HL-60 (cell line): ENCODE results near the gene ANKS1A.

ENCODE experiments used
- GABPA ChIP-seq: IDR thresholded peaks from 2 replicates; pipeline ENCODE4 v1.6.1; 2012; ENCODE audit warnings: low read depth
- POLR2AphosphoS5 ChIP-seq: IDR thresholded peaks from 2 replicates; pipeline ENCODE4 v1.6.1; 2012; ENCODE audit warnings: low read depth
- TF ChIP-seq, protein P1 (sequence below): IDR thresholded peaks from one replicate; pipeline ENCODE4 v1.5.1; 2011; ENCODE audit warnings: low read length, control low read depth, inconsistent platforms; ENCODE audit not compliant: insufficient read depth
- TF ChIP-seq, protein P2 (sequence below): IDR thresholded peaks from 2 replicates; pipeline ENCODE4 v1.6.1; 2012; ENCODE audit warnings: low read depth; ENCODE audit not compliant: insufficient replicate concordance

DNA sequence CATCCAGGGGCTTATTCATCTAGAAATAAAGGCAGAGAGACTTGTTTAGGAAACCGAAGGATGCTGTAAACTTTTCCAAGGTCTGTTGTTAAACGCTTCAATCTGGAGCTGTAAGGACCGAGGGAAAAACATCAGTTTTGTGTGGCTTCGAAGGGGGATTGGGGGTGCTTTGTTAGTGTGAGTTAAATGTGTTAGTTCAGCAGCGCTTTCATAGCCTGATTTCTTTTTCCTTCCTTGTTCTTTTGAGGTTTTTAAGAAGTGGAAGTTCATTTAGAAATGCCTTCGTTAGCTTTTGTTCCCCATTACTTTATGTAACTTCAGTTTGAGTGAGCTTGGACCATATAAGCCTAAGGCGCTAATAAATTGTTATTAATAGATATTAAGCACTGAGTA lies 1.5 kb downstream of the ANKS1A start:
- TF ChIP-seq, protein P1, sequence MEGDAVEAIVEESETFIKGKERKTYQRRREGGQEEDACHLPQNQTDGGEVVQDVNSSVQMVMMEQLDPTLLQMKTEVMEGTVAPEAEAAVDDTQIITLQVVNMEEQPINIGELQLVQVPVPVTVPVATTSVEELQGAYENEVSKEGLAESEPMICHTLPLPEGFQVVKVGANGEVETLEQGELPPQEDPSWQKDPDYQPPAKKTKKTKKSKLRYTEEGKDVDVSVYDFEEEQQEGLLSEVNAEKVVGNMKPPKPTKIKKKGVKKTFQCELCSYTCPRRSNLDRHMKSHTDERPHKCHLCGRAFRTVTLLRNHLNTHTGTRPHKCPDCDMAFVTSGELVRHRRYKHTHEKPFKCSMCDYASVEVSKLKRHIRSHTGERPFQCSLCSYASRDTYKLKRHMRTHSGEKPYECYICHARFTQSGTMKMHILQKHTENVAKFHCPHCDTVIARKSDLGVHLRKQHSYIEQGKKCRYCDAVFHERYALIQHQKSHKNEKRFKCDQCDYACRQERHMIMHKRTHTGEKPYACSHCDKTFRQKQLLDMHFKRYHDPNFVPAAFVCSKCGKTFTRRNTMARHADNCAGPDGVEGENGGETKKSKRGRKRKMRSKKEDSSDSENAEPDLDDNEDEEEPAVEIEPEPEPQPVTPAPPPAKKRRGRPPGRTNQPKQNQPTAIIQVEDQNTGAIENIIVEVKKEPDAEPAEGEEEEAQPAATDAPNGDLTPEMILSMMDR: no peak
- TF ChIP-seq, protein P2, sequence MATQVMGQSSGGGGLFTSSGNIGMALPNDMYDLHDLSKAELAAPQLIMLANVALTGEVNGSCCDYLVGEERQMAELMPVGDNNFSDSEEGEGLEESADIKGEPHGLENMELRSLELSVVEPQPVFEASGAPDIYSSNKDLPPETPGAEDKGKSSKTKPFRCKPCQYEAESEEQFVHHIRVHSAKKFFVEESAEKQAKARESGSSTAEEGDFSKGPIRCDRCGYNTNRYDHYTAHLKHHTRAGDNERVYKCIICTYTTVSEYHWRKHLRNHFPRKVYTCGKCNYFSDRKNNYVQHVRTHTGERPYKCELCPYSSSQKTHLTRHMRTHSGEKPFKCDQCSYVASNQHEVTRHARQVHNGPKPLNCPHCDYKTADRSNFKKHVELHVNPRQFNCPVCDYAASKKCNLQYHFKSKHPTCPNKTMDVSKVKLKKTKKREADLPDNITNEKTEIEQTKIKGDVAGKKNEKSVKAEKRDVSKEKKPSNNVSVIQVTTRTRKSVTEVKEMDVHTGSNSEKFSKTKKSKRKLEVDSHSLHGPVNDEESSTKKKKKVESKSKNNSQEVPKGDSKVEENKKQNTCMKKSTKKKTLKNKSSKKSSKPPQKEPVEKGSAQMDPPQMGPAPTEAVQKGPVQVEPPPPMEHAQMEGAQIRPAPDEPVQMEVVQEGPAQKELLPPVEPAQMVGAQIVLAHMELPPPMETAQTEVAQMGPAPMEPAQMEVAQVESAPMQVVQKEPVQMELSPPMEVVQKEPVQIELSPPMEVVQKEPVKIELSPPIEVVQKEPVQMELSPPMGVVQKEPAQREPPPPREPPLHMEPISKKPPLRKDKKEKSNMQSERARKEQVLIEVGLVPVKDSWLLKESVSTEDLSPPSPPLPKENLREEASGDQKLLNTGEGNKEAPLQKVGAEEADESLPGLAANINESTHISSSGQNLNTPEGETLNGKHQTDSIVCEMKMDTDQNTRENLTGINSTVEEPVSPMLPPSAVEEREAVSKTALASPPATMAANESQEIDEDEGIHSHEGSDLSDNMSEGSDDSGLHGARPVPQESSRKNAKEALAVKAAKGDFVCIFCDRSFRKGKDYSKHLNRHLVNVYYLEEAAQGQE: no peak
- TF ChIP-seq POLR2AphosphoS5 (no peak), GABPA (no peak)
